ENCODE data around the gene TSPAN31. TPM values are rescaled to one million over a fixed set of nuclear protein-coding genes. Genes with fewer than 3 reads are reported as not detected.
"Not testable (repeated sequence)": the region's sequence is repeated elsewhere in the genome, so short reads cannot be mapped to it uniquely, and the experiment has no call there.

TSPAN31 gene
- total RNA-seq, 1 donor from 2014 or later: 64.0 TPM

DNA sequence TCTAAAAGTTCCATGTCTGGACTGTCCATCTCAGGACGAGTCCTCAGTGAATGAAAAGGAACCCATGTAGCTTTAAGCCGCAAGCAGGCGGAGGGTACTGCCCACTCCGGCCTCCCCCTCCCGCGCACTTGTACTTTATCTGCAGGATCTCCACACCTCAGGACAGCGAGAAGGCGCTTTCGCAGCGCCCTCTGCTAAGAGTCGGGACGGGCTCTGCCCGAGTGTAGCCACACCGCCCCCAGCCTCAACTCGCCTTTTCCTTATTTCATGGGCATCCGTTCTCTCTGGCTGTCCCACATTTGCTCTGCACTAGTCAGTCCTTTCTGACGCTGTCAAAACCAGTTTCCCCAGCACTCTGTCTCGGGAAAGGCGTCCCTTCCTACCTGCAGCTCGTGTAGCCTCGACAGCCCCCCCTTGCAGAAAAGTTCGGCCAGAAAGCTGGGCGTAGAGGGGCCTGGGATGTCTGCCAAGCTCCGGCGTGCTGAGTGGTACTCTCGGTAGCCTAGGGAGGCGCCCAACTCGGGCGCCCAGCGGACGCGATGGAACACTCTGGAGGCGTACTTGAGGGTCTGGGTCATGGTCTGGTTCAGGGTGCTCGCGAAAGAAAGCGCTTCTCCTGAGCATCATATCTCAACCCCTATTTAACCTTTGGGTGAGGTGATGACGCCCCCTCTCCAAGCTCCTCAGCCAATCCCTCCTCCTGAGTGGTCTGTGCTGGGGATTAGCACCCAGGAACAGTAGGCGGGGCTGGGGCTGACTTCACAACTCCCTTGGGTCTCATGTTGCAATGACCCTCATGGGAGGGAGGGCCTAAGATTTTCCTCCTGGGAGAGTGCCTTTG, 21.8 kb downstream of the TSPAN31 start, which contains the start of gene CYP27B1:
Gene CYP27B1 (minus strand): TSS at position 615 of the 841 bp plus-strand sequence. CDS start 37 bp downstream, at position 578.
- DNase-seq (ENCODE audit: low read depth): peak; percentile 43

DNA sequence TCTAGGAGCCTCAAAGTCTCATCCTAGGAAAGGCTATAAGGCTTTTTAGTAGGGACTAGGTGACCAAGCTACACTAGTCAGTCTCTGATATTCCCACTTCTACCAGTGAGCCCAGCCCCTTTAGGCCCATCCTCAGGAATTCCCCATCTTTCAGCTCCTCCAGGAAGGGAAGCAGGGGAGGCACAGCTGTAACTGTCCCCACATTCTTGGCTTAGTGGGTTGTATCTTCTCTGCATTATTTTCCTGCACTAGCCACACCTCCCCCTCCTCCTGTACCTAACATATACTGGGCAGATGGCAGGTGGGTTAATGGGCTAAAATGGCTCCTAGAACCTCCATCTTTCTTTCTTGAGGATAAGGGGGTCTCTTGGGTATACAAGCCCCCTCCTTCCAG, 22.5 kb downstream of the TSPAN31 start:
- no peak for DNase-seq (ENCODE audit: low read depth)

- DNase-seq (ENCODE audit: low read depth): no peak
Observed at GRCh38 chr12:57767876-57768275, 23.0 kb downstream of the TSPAN31 start.

DNA sequence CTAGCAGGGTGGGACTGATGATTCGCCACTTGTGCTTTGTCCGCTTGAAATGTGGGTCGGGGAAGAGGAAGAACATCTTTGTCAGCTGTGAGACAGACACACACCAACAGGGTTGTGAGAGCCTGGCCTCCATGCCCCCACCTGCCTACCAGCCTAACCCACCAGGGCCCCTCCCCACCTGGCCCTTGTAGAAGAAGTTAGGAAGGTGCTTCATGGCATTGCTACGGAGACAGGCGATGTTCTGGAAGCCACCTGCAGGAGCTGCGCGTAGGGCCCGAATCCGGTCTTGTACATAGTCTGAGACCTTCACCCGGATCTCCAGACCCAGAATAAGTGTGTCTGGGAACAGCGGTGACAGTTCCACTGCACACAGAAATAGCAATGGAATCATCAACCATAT, 24.8 kb downstream of the TSPAN31 start:
- DNase-seq (ENCODE audit: low read depth): no peak

GRCh38 chr12:57770734-57771133, 25.9 kb downstream of the TSPAN31 start:
- no peak for DNase-seq (ENCODE audit: low read depth)

DNA sequence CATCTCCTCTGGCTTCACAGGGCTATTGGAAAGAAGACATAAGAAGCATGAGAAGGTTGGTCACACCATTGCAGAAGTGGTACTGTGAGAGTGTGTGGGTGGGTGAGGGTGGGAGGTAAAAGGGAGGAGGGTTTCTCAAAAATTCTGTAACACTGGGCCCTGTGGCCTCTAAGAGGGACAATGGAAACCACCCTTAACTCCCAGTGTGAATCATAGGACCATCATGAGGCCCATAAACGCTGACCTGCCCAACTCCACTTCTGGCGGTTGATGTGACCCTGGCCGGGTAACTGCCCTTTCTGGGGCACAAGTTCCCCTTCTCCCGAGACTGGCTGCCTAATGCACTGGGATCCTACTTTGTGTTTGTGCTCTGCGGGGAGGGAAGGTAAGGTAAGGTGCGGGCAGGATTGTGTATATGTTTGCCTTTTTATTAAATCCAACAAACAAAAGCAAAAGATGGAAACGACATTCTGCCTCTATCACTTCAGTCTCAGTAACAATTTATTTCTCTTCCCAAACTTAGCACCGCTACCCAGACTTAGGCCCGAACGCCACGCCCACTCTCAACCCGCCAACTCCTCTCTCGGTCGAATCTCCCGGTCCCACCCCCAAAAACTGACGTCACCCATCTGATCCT, 26.5 kb downstream of the TSPAN31 start:
- DNase-seq (ENCODE audit: low read depth): peak; percentile 78

GRCh38 chr12:57771873-57772428, 27.1 kb downstream of the TSPAN31 start, which contains the start of gene METTL1:
METTL1 (minus strand) TSS chr12:57772105; CDS start chr12:57772083, 22 bp downstream.
- peak; percentile 90 for DNase-seq (ENCODE audit: low read depth)

- no peak for DNase-seq (ENCODE audit: low read depth)
Observed at GRCh38 chr12:57772429-57773322, 27.8 kb downstream of the TSPAN31 start, which contains the start of gene EEF1AKMT3. EEF1AKMT3 (plus strand) TSS chr12:57772614; CDS start chr12:57772725, 111 bp downstream.

- not testable (repeated sequence) for DNase-seq (ENCODE audit: low read depth)
Observed at GRCh38 chr12:57774634-57775033, 29.8 kb downstream of the TSPAN31 start.

DNA sequence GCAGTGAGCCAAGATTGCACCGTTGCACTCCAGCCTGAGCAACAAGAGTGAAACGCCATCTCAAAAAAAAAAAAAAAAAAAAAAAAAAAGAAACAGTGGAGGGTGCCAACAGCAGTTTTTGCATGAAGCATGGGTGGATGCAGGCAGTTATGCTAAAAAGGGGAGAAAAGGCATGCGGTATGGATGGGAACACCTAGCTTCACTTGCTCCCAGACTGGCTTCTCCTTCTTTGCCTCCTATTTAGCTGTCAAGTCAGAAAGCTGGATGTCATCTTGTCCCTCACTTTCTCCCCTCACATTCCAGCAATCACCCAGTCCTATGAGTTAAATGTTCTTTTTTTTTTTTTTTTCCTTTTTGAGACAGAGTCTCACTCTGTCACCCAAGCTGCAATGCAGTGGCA, 30.2 kb downstream of the TSPAN31 start:
- DNase-seq (ENCODE audit: low read depth): no peak

- DNase-seq (ENCODE audit: low read depth): no peak
Observed at GRCh38 chr12:57775563-57776246, 30.9 kb downstream of the TSPAN31 start.

DNA sequence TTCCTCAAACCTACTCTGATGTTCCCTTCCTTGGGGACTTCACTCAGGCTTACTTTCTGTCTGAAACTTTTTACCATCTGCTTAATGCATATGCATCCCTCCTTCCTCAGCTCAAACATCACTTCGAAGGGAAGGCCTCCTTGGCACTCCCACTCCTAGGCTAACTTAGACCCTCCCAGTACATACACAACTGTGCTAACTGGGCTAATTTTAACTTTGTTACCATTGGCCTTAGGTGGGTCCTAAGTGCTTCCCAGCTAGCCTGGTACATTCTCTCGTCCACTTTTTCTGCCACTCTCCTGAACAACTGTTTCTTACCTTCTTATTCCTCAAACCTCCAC, 31.4 kb downstream of the TSPAN31 start:
- no peak for DNase-seq (ENCODE audit: low read depth)

- no peak for DNase-seq (ENCODE audit: low read depth)
Observed at GRCh38 chr12:57777367-57777766, 32.5 kb downstream of the TSPAN31 start.

DNA sequence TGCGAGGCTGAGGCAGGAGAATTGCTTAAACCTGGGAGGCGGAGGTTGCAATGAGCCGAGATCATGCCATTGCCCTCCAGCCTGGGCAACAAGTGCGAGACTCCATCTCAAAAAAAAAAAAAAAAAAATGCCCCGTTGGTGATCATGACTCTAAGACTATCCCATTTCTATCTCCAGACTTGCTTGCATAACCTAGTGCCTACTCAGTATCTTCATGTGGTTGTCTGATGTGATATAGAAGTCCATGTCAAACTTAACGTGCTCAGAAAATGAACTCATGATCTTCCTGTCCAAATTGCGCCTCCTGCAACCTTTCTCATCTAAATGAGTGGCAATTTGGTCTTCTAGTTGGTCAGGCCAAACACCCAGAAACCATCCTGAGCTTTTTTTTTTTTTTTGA, 33.1 kb downstream of the TSPAN31 start:
- no peak for DNase-seq (ENCODE audit: low read depth)

DNA sequence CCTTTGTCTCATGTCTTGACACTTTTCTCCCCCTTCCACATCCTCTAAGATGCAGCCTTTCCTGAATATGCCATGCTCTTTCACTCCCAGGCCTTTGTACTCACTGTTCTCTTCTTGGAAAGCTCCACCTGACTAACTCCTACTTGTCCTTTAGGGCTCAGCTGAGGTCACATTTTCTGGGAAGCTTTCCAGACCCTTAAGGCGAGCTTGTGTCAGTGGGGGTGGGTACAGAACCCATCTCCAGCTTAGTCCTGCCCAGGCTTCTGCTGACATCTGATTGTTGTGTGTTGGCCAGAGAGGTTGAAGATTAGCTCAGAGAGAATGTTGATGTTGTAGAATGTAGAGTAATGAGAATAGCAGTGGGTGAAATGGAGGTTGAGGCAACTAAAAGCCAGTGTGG, 34.9 kb downstream of the TSPAN31 start:
- peak; percentile 94 for DNase-seq (ENCODE audit: low read depth)

DNA sequence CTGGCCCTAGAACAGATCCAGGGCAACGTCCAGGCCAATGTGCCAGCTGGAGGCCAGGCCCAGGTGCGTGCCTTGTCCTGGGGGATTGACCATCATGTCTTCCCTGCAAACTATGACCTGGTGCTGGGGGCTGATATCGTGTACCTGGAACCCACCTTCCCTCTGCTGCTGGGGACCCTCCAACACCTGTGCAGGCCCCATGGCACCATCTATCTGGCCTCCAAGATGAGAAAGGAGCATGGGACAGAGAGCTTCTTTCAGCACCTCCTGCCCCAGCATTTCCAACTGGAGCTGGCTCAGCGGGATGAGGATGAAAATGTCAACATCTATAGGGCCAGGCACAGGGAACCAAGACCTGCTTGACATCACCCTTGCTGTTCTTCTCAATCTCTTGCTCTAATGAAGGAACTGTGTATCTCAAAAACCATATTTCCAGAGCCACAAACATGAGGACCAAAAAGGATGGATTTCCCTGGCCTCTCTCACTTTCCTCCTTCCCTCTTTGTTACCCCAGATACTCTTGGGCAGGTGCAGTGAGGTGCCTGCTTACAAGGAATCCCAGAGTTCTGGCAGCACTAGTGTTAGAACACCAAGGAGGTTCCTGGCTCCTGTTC, 35.6 kb downstream of the TSPAN31 start:
- DNase-seq (ENCODE audit: low read depth): no peak

DNA sequence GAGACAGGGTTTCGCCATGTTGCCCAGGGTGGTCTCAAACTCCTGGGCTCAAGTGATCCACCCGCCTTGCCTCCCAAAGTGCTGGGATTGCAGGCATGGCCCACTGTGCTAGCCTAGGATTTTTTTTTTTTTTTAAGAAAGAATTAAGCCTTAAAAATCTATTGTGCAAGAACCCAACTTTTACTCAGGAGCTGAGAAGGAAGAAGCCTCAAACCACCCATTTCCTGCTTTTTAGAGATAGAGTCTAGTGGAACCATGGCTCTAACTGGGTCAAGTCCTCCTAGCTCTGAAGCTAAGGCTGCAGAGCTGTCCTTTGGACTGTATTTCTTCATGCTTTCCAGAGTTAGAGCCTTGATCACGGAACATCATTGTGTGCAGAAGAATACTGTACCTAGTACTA, 36.4 kb downstream of the TSPAN31 start:
- DNase-seq (ENCODE audit: low read depth): no peak

GRCh38 chr12:57781801-57782200, 37.0 kb downstream of the TSPAN31 start:
- DNase-seq (ENCODE audit: low read depth): no peak

GRCh38 chr12:57782243-57782607, 37.4 kb downstream of the TSPAN31 start:
- no peak for DNase-seq (ENCODE audit: low read depth)

- peak; percentile 81 for DNase-seq (ENCODE audit: low read depth)
Observed at GRCh38 chr12:57782608-57783465, 38.0 kb downstream of the TSPAN31 start, which contains the start of gene TSFM. TSFM (plus strand) TSS chr12:57782787; CDS start chr12:57782802, 15 bp downstream.

Measured in renal cortical epithelial cell (primary cell).